ENCODE measurements around the gene BTN1A1.

- TF ChIP-seq EZH2 (IDR thresholded peaks at IDR 0.05) (no peak), CTCF (IDR thresholded peaks at IDR 0.05) (no peak), EZH2phosphoT487 (IDR thresholded peaks at IDR 0.05) (no peak)
Measured at GRCh38 chr6:26552640-26553188, 52.6 kb downstream of the BTN1A1 start.
